ENCODE data around the gene CHRNE.

- TF ChIP-seq, protein P1, sequence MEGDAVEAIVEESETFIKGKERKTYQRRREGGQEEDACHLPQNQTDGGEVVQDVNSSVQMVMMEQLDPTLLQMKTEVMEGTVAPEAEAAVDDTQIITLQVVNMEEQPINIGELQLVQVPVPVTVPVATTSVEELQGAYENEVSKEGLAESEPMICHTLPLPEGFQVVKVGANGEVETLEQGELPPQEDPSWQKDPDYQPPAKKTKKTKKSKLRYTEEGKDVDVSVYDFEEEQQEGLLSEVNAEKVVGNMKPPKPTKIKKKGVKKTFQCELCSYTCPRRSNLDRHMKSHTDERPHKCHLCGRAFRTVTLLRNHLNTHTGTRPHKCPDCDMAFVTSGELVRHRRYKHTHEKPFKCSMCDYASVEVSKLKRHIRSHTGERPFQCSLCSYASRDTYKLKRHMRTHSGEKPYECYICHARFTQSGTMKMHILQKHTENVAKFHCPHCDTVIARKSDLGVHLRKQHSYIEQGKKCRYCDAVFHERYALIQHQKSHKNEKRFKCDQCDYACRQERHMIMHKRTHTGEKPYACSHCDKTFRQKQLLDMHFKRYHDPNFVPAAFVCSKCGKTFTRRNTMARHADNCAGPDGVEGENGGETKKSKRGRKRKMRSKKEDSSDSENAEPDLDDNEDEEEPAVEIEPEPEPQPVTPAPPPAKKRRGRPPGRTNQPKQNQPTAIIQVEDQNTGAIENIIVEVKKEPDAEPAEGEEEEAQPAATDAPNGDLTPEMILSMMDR (IDR thresholded peaks at IDR 0.05; ENCODE audit: low read length) = no peak
- TF ChIP-seq EZH2 (IDR thresholded peaks at IDR 0.05; ENCODE audit: borderline replicate concordance, low read length) = no peak
Measured at GRCh38 chr17:4897785-4898184, 5.1 kb downstream of the CHRNE start.
